Activated CD8-positive, alpha-beta T cell treated with anti-CD3 and anti-CD28 coated beads, Interleukin-2, amount 10 ng/mL, durations not matched to agents 7 days and 5 days (primary cell): ENCODE results near the gene INO80E. TPM values are rescaled to one million over a fixed set of nuclear protein-coding genes. Genes with fewer than 3 reads are reported as not detected.

ENCODE experiments used
- ATAC-seq: fragments of 150-1000 bp; cut with Tn5 transposase; one replicate; pipeline ENCODE4 v1.10.0; 2021; ENCODE audit warnings: moderate library complexity
- CTCF ChIA-PET: fragments of 350-600 bp; sonication (Branson Sonifier 250); formaldehyde crosslinking; loops from one replicate; lab custom pipeline; 2021; ENCODE audit warnings: antibody characterized with exemption; lab: Charles Lee
- POLR2A ChIA-PET: fragments of 350-600 bp; sonication (Branson Sonifier 250); formaldehyde crosslinking; loops from one replicate; lab custom pipeline; 2021; ENCODE audit warnings: antibody characterized with exemption; lab: Charles Lee
- DNase-seq: peaks from one replicate; pipeline ENCODE4 v3.0.0-alpha.2; 2020
- H3K27ac Mint-ChIP-seq: one replicate; pipeline ENCODE4 v1.8.0; 2021; ENCODE audit warnings: mild to moderate bottlenecking, mixed read lengths
- H3K27me3 Mint-ChIP-seq: one replicate; pipeline ENCODE4 v1.8.0; 2021; ENCODE audit warnings: low read depth, mixed read lengths
- H3K36me3 Mint-ChIP-seq: one replicate; pipeline ENCODE4 v1.8.0; 2021; ENCODE audit warnings: low read depth, mixed read lengths
- H3K4me1 Mint-ChIP-seq: one replicate; pipeline ENCODE4 v1.8.0; 2021; ENCODE audit warnings: low read depth, mixed read lengths
- H3K4me3 Mint-ChIP-seq: one replicate; pipeline ENCODE4 v1.8.0; 2021; ENCODE audit warnings: mild to moderate bottlenecking, mixed read lengths
- H3K9me3 Mint-ChIP-seq: one replicate; pipeline ENCODE4 v1.8.0; 2022; ENCODE audit warnings: mixed read lengths; ENCODE audit not compliant: insufficient read depth
- total RNA-seq, 2 experiments: library from RNA; stranded (reverse); gene quantifications; one replicate each; pipeline ENCODE4 v1.2.3, GENCODE V29; 2021

INO80E gene
- total RNA-seq, 2 experiments from 2014 or later: 104 to 117 TPM

- Mint-ChIP-seq H3K9me3 (peaks cover 8% of the 10 kb centered on the region), H3K36me3 (peaks cover 33% of the 10 kb centered on the region), H3K27me3 (no peaks in the 10 kb centered on the region), H3K4me1 (peaks cover 38% of the 10 kb centered on the region), H3K4me3 (peak overlapping the region; percentile 85), H3K27ac (peak overlapping the region; percentile 50)
- DNase-seq: no peak
- ATAC-seq: no peak
- ChIA-PET CTCF (interaction anchor here (0.6 to 5.9 kb wide), 9 partner anchors 14 to 285 kb away, joined by 3 to 41 read pairs (median 3); partner anchors contain the start of genes CDIPT and TMEM219), POLR2A (interaction anchor here (0.6 to 5.4 kb wide), 8 partner anchors 14 to 274 kb away, joined by 3 to 48 read pairs (median 4); partner anchors contain the start of genes HIRIP3, INO80E and TMEM219)
Measured at GRCh38 chr16:29975811-29976511, 20.1 kb upstream of the INO80E start.

GRCh38 chr16:29977063-29977825, 18.8 kb upstream of the INO80E start:
- H3K36me3 Mint-ChIP-seq: peaks cover 36% of the 10 kb centered on the region
- H3K4me3 Mint-ChIP-seq: no peak overlapping the region
- POLR2A ChIA-PET: interaction anchor here (1.3 kb wide), 1 partner anchor 52 kb away, joined by 3 read pairs; no protein-coding TSS in a partner anchor
- H3K27ac Mint-ChIP-seq: peak overlapping the region; percentile 53
- no peak for ATAC-seq
- no peak for DNase-seq
- peaks cover 8% of the 10 kb centered on the region for H3K9me3 Mint-ChIP-seq
- H3K4me1 Mint-ChIP-seq: peaks cover 38% of the 10 kb centered on the region
- H3K27me3 Mint-ChIP-seq: no peaks in the 10 kb centered on the region
- CTCF ChIA-PET: interaction anchor here (0.9 to 5.9 kb wide), 4 partner anchors 15 to 286 kb away, joined by 3 to 41 read pairs (median 4); partner anchors contain the start of gene TMEM219

GRCh38 chr16:29978081-29978480, 18.0 kb upstream of the INO80E start:
- ChIA-PET POLR2A (no interaction called here), CTCF (interaction anchor here (0.9 to 2.0 kb wide), 2 partner anchors 54 to 287 kb away, joined by 4 to 6 read pairs; no protein-coding TSS in a partner anchor)
- H3K4me3 Mint-ChIP-seq: no peak overlapping the region
- ATAC-seq: no peak
- peaks cover 4% of the 10 kb centered on the region for H3K9me3 Mint-ChIP-seq
- no peaks in the 10 kb centered on the region for H3K27me3 Mint-ChIP-seq
- H3K27ac Mint-ChIP-seq: no peak overlapping the region
- H3K4me1 Mint-ChIP-seq: peaks cover 33% of the 10 kb centered on the region
- no peak for DNase-seq
- peaks cover 36% of the 10 kb centered on the region for H3K36me3 Mint-ChIP-seq

GRCh38 chr16:29978564-29979270, 17.3 kb upstream of the INO80E start:
- POLR2A ChIA-PET: no interaction called here
- ATAC-seq (no peak), DNase-seq (no peak)
- CTCF ChIA-PET: interaction anchor here (0.9 kb wide), 1 partner anchor 288 kb away, joined by 6 read pairs; no protein-coding TSS in a partner anchor
- Mint-ChIP-seq H3K9me3 (no peaks in the 10 kb centered on the region), H3K4me3 (no peak overlapping the region), H3K27me3 (no peaks in the 10 kb centered on the region), H3K4me1 (peaks cover 29% of the 10 kb centered on the region), H3K27ac (no peak overlapping the region), H3K36me3 (peaks cover 38% of the 10 kb centered on the region)

GRCh38 chr16:29982560-29983419, 13.3 kb upstream of the INO80E start:
- DNase-seq (no peak), ATAC-seq (no peak)
- ChIA-PET POLR2A (interaction anchor here (1.2 kb wide), 1 partner anchor 10 kb away, joined by 5 read pairs; no protein-coding TSS in a partner anchor), CTCF (interaction anchor here (1.0 to 1.7 kb wide), 2 partner anchors 9 to 22 kb away, joined by 3 to 5 read pairs; partner anchors contain the start of gene TAOK2)
- no peaks in the 10 kb centered on the region for H3K9me3 Mint-ChIP-seq
- no peak overlapping the region for H3K27ac Mint-ChIP-seq
- peaks cover 61% of the 10 kb centered on the region for H3K36me3 Mint-ChIP-seq
- H3K4me1 Mint-ChIP-seq: no peaks in the 10 kb centered on the region
- H3K27me3 Mint-ChIP-seq: no peaks in the 10 kb centered on the region
- H3K4me3 Mint-ChIP-seq: no peak overlapping the region

- POLR2A ChIA-PET: interaction anchor here (1.2 kb wide), 1 partner anchor 9 kb away, joined by 5 read pairs; no protein-coding TSS in a partner anchor
Measured at GRCh38 chr16:29983420-29984136, 12.5 kb upstream of the INO80E start.

GRCh38 chr16:29984137-29984763, 11.8 kb upstream of the INO80E start:
- H3K9me3 Mint-ChIP-seq: no peaks in the 10 kb centered on the region
- POLR2A ChIA-PET: no interaction called here

More at GRCh38 chr16:29983420-29984136, 12.5 kb upstream of the INO80E start:
- DNase-seq (no peak), ATAC-seq (no peak)
- Mint-ChIP-seq H3K4me3 (no peak overlapping the region), H3K27ac (no peak overlapping the region), H3K36me3 (peaks cover 62% of the 10 kb centered on the region), H3K9me3 (no peaks in the 10 kb centered on the region), H3K4me1 (no peaks in the 10 kb centered on the region), H3K27me3 (no peaks in the 10 kb centered on the region)
- CTCF ChIA-PET: no interaction called here

GRCh38 chr16:29984764-29985147, 11.3 kb upstream of the INO80E start:
- Mint-ChIP-seq H3K4me3 (no peak overlapping the region), H3K27ac (no peak overlapping the region), H3K4me1 (no peaks in the 10 kb centered on the region), H3K36me3 (peaks cover 66% of the 10 kb centered on the region), H3K9me3 (no peaks in the 10 kb centered on the region), H3K27me3 (no peaks in the 10 kb centered on the region)
- DNase-seq (no peak), ATAC-seq (no peak)
- POLR2A ChIA-PET: no interaction called here
- CTCF ChIA-PET: interaction anchor here (1.2 kb wide), 1 partner anchor 284 kb away, joined by 5 read pairs; no protein-coding TSS in a partner anchor

More at GRCh38 chr16:29984137-29984763, 11.8 kb upstream of the INO80E start:
- no peak overlapping the region for H3K4me3 Mint-ChIP-seq
- ATAC-seq: no peak
- no peak for DNase-seq
- H3K36me3 Mint-ChIP-seq: peaks cover 66% of the 10 kb centered on the region
- no peak overlapping the region for H3K27ac Mint-ChIP-seq
- CTCF ChIA-PET: no interaction called here
- H3K4me1 Mint-ChIP-seq: no peaks in the 10 kb centered on the region
- no peaks in the 10 kb centered on the region for H3K27me3 Mint-ChIP-seq

GRCh38 chr16:29985271-29985811, 10.7 kb upstream of the INO80E start:
- no peak overlapping the region for H3K4me3 Mint-ChIP-seq
- no peaks in the 10 kb centered on the region for H3K9me3 Mint-ChIP-seq
- ChIA-PET CTCF (interaction anchor here (1.2 kb wide), 1 partner anchor 285 kb away, joined by 5 read pairs; no protein-coding TSS in a partner anchor), POLR2A (interaction anchor here (1.1 to 1.3 kb wide), 2 partner anchors 9 to 11 kb away, joined by 8 to 10 read pairs; no protein-coding TSS in a partner anchor)
- H3K36me3 Mint-ChIP-seq: peaks cover 65% of the 10 kb centered on the region
- H3K27ac Mint-ChIP-seq: no peak overlapping the region
- H3K27me3 Mint-ChIP-seq: no peaks in the 10 kb centered on the region
- no peak for DNase-seq
- H3K4me1 Mint-ChIP-seq: no peaks in the 10 kb centered on the region
- ATAC-seq: no peak
